ENCODE results near the gene PTPRT. TPM values are rescaled to one million over a fixed set of nuclear protein-coding genes. Genes with fewer than 3 reads are reported as not detected.

Gene PTPRT
- polyA plus RNA-seq, 1 donor, result 1.9 TPM

DNA sequence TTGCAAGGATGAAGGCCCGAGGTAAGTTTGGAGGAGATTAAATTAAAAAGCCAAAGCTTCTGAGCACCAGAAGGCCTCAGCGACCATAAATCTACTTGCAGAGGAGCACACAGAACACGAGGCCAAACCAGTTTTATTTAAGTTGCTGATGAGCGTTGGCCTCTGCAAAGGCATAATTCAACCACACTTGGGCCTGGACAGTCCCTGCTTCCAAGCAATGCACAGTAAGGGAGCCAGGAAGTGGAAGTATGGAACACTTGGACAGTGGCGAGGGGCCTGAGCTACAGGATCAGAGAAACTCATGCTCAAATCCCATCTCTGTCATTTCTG is 92.8 kb downstream of the PTPRT start:
- DNase-seq, result no peak

DNA sequence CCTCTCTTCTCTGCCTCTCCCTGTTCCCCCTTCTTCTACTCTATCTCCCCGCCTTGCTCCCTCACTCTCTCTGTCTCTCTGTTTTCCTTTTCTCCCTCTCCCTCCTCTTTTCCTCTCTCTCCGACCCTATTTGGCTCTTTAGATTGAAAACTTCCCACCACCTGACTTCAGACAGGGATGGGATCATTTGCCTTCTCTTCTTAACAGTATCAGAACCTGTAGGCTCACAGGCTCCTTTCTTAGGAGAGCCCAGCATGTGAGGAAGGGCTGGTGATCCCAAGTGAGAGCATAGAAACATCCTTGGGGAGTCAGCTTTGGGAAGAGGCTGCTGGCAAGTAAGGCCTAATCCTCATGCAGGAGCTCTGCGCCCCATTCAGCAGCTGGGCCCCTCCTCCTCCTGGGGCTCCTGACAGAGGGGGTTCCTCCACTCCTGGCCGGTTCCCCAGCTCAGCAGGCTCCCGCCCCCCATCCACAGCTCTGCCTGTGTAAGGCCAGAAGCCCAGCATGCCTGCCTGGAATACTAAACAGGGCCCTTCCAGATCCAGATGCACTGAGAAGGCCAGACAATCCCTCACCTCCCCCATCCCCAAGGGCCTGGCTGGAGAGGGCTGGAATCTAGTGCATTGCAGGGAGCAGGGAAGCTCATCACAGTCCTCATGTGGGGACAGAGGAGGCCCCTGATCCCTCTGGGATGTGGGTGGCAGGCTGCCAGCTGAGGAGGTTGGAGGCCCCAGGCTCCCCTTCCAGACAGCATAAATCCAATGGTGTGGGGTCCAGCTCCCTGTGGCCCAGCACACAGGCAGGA is 93.4 kb downstream of the PTPRT start:
- DNase-seq, result peak; percentile 77

DNA sequence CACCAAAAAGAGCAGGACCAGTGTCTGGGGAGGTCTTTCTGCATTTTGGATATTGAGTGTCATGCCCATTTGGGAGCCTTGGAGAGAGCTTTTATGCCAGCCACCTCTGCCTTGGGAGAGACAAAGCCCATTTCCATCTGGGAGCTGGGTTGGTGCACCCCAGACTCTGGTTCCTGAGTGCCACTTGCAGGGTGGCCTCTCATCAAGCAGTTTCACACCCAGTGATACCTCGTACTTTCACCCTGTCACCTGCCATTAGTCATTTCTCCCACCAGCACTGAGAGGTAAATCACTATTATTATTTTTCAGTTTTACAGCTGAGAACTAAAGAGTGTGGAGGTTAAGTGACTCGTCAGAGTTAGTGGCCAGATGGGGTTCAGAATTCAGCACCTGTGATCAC is 94.7 kb downstream of the PTPRT start:
- DNase-seq, result no peak

DNA sequence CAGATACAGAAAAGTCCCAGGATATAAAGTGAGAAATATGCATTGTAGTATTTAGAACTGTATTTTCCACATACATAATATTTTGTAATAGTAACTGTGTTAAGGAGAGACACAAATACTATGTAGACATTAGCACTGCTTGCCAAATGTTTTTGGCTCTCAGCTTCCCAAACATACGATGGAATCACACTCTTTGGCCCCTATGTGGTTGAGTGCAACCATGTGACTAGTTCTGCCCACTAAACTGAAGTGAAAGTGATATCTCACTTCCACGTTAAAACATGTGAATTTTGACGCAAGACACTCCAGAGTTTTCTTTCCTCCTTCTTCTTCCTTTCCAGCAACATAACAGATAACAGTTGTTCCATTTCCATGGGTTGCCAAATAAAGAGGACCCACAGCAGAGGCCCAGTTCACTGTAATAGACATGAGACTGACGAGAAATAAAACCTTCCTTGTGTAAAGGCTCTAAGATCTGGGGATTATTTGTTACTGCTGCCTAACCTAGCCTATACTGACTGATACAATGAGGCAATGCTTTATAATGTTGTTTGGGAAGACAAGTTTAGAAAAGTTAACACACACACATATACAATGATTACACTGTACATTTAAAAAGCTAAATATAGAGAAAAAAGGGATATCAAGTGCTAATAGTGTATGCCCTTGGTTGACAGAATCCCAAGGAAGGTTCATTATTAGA is 97.2 kb downstream of the PTPRT start:
- peak; percentile 8 for DNase-seq

DNA sequence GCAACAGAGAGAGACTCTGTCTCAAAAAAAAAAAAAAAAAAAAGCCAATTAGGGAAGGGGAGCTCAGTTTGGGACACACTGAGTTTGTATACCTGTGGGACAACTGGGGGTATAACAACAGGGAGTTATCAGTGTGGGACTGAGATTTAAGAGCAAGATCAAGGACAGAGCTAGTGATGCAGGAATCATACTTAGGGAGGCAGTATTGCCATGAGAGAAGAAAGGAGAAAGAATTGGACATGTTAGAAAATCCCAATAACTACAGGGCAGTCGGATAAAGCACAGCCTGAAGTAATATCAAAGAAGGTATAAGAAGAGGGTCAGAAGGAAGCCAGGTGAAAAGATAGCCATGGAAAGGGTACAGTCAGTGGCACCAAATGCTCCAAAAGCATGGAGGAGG is 121.2 kb downstream of the PTPRT start:
- DNase-seq, result peak; percentile 7

DNA sequence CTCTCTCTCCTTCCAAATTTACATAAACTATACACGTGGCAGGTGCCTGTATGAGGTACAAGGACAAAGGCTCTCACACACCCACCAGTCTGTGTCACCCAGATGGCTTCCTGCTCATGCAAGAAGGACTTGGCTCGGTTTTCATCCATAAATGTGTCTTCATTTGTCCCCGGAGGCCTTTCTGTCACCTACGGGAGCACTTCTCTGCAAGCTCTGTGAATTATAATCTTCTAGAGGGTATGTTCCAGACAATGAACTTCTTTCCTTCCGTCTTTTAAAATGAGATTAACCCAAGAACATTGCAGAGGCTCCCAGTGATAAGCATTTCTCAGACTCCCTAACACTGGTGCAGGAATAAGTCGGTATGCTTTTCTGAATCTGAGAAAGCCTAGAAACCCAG is 123.6 kb downstream of the PTPRT start:
- no peak for DNase-seq

DNA sequence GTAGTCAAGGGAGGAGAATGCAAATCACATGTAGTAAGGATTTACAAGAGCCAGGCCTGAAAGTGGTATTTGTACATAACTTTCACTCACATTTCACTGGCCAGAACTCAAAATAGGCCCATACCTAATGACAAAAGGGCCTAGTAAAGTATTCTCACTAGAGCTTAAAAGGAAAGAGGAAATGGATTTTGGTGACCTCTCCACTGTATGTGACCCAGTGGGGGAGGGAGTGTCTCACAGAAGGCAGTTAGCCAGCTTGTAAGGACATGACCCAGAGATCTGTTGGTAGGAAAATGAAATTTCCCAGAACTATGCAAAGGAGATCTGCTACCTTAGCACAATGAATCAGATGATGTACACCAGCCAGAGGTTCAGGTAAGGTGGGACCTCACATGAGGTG is 124.4 kb downstream of the PTPRT start:
- no peak for DNase-seq

DNA sequence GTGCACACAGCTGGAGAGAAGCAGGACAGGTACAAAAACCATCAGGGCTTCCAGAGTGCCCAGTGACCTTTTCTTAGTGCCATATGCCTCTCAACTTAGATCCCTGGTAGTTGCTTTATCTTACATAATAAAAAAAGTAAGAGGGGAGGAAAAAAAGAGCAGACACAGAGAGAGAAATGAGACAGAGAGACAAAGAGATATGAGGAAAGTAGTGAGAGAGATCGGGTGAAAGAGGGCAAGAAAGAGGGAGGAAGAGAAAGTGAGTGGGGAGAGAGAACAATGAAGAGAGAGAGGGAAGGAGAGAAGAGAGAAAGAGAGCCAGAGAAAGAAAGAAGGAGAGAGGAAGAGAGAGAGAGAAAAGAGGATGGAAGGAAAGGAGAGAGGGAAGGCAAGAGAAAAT is 131.6 kb downstream of the PTPRT start:
- no peak for DNase-seq

DNA sequence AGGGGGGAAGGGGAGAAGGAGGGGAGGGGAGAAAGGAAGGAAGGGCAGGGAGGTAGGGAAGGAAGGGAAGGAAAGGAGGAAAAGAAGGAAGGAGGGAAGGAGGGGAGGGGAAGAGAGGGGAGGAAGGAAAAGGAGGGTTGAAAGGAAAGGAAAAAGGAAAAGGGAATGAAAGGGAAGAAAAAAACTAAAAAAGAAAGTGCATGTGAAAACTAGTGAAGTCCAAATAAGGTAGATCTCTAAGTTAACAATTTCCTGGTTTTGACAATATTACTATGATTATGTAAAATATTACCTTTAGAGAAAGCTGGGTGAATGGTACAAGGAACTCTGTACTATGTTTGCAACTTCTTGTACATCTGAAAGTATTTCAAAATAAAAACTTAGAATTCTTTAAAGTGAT is 132.4 kb downstream of the PTPRT start:
- DNase-seq, result no peak

DNA sequence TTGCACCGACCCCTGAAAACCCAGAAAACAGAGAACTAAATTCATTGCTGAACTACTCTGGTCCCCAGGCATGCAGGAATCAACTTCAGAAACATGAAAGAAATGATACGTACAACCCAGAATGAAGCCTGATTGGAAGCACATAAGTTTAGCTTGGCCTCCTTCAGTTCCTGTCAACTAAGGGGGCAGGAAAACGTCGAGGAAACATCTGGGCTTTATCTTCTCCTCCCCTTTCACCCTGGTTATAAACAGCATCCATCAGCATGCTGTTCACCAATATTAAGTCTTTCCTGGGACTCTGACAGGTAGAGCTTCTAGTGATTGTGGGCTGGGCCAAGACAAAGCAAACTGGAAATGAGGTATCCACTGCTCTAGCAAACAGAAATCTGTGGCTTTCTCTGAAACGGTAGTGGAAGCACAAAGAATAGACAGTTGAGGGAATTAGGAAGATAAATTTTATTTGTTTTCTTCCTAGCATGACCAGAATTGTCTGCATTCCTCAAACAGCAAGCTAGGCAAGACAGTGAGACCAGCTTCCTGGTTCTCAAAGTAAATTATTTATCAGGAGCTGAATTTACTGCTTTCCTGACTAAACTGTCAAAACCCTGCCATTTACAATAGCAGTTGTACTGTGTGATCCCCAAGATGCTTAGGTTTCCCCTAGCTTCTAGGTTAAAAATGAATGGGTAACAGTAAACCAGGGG is 134.4 kb downstream of the PTPRT start:
- DNase-seq, result no peak

DNA sequence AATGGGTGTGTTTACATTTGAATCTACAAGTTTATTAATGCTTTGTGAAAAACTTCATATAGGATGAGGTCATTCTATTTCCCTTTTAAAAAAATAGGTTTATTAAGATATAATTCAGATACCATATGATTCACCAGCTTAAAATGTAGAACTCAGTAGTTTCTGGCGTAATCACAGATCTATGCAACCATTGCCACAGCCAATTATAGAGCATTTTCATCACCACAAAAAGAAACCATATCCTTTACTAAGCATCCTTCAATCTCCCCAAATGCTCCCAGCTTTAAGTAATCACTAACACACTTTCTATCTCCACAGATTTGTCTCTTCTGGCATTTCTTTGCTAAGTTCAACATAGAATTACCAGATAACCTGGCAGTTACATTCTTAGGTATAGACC is 137.2 kb downstream of the PTPRT start:
- DNase-seq, result no peak

DNA sequence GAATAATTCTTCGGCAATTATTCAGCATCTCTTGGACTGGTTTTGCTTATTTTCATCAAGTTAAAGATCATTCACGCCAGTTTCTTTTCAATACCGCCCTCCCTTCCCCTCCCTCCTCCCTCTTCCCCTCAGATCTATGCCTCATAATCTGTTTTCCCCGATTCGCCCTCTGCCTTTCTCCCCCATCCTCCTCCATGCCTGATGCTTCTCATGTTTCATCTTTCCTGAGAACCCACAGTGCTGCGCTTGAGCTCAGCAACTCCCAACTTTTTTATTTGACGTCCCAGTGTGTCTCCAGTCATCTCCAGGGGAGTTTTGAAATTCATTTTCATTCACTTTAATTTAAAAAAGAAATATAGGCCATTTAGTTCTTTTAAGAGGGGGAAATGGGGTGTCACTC is 142.7 kb downstream of the PTPRT start:
- no peak for DNase-seq

DNA sequence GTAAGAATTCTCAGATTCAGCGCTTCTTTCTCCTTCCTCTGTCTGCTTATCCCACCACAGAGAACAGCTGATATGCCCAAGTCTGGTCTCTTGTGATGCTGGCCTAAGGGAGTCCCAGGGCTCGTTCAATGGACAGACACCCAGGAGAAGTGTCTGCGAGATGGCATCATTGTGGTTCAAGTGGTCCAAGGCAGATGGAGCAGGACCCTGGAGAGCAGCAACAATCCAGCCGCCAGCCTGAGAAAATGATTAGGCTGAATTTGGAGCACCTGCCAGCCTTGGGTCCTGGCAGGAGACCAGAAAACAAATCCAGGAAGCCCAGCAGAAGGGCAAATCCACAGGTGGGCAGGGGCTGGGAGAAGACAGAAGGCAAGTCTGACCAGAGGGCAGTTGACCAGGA is 145.8 kb downstream of the PTPRT start:
- no peak for DNase-seq

DNA sequence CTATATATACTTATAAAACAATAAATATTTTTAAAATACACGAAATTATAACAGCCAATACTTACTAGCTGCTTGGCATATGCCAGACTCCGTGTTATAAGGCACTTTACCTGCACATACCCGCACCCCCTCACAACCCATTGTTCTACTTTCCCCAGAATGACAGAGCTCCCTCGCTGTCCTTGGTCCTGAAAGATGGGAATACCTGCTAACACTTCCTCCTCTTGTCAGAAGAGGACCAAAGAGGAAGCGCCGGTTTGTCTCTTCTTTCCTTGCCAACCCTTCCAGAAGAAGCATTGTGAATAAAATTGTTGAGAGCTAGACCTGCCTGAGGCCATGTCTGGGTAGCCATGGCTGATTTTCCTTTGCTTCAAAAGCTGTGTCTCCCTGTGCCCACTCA is 149.3 kb downstream of the PTPRT start:
- peak; percentile 6 for DNase-seq

DNA sequence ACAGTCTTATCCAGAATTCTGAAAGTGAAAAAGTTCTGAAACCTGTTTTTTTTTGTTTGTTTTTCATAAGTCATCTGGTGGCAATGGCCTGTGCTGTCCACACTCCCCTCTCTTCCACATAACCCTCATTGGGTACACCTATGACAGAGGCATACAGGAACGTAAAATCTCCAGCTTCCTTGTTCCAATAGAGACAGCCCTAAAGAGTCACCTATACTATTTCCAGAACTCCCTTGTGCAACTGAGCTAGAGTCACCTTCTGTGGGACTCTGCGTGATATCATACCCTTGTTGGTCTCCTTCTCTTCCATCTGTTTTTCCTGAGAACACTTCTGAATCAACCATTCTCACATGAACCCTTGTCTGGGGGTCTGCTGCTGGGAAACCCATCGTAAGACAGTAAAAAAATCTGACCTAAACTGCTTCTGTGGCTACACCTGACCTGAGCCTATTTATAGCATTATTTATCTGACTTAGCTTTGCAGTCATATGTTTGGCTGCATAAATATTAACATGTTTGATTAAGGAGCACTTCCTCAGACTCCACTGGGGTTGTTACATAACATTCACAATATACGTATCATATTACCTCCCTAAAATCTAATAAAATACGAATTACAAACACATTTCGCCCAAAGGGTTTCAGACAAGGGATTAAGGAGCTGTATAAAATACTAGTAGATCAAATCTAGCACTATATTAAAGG is 151.9 kb downstream of the PTPRT start:
- DNase-seq, result no peak

DNA sequence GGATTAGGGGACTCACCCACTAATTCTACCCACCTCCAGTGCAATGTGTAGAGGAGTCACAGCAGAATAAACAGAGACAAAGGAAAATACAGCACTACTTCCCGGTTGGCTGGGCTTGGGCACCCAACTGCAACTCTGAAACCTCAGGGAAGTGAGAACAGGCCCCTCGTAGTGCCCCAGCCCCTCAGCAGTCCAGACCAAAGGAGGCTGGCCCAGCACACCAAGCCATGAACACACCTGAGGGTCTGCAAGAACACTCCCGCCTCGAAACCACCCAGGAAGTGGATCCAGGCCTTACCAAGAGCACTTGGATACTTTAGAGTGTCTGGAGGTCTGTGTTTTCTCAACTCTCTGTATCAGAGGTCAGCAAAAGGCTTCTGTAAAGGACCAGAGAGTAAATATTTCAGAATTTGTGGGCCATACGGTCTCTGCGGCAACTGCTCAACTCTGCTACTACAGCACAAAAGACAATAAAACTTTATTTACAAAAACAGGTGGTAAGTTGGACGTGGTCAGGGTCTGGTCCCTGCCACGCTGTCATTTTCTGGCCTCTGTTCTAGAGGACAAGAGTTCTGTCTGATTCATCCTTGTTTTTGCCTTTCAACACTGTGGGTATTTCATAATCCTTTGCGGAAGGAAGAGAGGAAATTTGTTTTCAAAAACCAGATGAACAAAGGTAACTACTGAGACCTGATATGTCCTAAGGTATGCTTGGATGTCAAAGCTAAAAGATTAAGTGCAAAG is 154.6 kb downstream of the PTPRT start:
- DNase-seq, result no peak

DNA sequence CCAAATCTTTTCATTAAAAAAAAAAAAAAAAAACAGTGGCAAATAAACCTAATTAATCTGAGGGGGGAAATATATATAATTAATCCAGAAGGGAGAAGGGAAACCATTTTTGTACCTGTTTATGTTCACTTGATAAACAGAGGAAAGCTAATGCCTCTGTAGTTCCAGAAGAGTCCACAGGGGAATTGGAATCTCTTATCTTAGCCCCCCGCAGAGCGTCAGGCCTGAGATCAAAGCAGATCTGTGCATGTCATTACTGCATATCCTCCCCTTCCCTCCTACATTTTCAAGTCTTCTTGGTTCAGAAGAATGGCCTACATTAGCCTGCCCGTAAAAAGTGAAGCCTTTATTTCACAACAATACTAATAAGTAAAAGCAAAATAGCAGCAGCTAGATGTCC is 157.2 kb downstream of the PTPRT start:
- no peak for DNase-seq

DNA sequence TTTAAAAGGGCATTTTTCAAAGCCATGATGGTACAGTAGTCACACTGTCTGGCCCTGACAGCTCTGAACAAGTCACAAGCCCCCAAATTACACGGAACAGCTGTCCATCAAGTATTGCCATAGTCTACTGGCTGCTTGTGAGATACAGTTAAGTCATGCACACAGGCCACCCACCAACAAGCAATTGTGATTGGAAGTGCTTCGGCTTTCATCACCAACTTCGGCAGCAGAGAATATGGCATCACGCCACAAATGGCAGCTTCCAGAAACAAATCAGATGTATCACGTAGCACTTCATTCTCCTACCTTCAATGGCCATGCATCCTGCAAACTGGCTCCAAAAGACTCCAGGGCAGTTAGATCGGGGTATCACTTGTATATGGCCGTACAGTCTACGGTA is 160.5 kb downstream of the PTPRT start:
- no peak for DNase-seq

DNA sequence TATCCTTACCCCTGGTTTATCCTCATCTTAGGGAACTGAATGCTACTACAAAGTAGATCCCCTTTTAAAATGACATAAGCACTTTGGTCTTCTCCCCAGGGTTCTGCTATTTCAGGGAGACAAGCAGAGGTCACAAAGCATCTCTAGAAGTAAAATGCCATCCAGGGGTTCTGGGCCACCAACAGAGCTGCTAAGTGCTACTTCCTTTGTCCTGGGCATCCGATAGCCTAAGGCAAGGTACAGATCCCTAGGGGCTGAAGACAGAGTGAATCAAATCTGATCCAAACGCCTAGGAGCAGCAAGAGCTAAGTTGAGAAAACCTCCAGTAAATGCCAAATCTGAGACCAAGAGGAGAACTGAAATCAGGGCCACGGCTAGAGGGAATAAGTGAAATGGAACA is 161.2 kb downstream of the PTPRT start:
- DNase-seq, result no peak

DNA sequence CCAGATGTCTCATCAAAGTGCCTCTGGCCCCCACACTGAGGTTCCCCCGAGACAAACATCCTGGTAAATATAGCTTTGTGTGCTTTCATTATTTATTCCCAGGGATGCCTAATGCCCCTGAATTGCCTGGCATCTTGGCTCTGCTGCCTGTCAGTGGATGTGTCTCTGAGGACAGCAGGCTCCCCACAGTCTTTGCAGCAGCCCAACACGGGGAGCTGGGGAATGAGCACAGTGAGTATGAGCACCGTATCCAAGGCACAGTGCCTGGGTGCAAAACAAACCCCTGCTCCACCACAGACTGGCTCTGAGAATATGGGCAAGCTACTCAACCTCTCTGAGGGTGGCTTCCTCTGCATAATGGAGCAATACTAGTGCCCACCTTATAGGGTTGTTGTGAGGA is 165.9 kb downstream of the PTPRT start:
- DNase-seq, result no peak

DNA sequence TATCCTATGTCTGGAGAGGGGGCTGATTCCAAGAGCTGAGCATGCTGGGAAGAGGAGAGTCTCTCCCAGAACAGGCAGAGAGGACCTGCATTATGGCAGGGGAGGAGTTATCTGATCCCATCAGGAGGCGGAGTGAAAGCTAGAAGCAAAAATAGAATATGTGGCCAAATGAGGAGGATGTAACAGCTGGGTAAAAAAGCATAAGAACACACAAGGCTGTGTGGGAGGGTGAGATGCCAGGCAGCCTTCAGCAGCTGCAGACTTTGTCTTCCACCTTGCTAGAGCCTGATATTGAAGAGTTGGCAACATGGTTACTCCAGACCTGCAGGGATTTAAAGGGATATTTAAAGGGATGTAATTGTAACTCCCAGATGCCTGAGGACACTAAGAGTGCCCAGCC is 167.1 kb downstream of the PTPRT start:
- no peak for DNase-seq

DNA sequence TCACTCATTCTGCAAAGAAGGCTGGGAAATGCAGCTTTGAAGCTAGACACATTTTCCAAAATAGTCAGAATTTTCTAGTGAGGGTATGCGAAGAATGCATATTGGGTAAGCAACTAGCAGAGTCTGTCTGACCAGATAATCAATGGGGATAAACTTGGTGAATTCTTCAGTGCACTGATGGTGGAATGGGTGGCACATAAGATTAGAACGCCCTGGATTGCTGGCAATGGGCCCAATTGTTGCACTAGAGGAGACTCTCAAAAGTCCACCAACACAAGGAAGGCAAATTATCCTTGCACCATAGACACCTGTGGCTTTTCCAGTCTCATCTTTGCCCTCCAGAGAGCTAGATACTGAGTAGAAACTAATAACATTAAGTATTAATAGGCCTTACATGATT is 167.6 kb downstream of the PTPRT start:
- no peak for DNase-seq
